HPDE6-E6E7 (cell line): ENCODE data around the gene FES.

Experiments
- DNase-seq: peaks from one replicate; pipeline ENCODE4 v3.0.0; 2011; ENCODE audit warnings: missing footprints; ENCODE audit errors: extremely low spot score

Gene FES

GRCh38 chr15:90876046-90876445 is 8.3 kb upstream of the FES start:
- DNase-seq = no peak

- DNase-seq = no peak
These were observed 7.7 kb upstream of the FES start for GRCh38 chr15:90876512-90877170.

GRCh38 chr15:90877315-90877714 is 7.0 kb upstream of the FES start:
- no peak for DNase-seq

- no peak for DNase-seq
These were observed 6.3 kb upstream of the FES start for GRCh38 chr15:90877996-90878395.

GRCh38 chr15:90878660-90879059 is 5.6 kb upstream of the FES start:
- no peak for DNase-seq

GRCh38 chr15:90879730-90880366 is 4.5 kb upstream of the FES start:
- no peak for DNase-seq

- DNase-seq = no peak
These were observed 3.7 kb upstream of the FES start for GRCh38 chr15:90880381-90881145.

GRCh38 chr15:90881181-90881977 is 2.9 kb upstream of the FES start:
- no peak for DNase-seq

GRCh38 chr15:90881978-90882721 is 2.2 kb upstream of the FES start:
- DNase-seq = no peak

GRCh38 chr15:90882781-90883525 is 1.4 kb upstream of the FES start:
- DNase-seq = no peak

GRCh38 chr15:90883526-90883975 is 753 bp upstream of the FES start:
- no peak for DNase-seq

GRCh38 chr15:90884719-90885431 is 571 bp downstream of the FES start:
- no peak for DNase-seq

GRCh38 chr15:90885432-90886290 is 1.4 kb downstream of the FES start:
- no peak for DNase-seq

- no peak for DNase-seq
These were observed 1.9 kb downstream of the FES start for GRCh38 chr15:90886291-90886614.

- no peak for DNase-seq
These were observed 2.8 kb downstream of the FES start for GRCh38 chr15:90887037-90887481.

GRCh38 chr15:90889313-90889730 is 5.0 kb downstream of the FES start:
- no peak for DNase-seq

- no peak for DNase-seq
These were observed 5.6 kb downstream of the FES start for GRCh38 chr15:90889736-90890456.

- no peak for DNase-seq
These were observed 6.5 kb downstream of the FES start for GRCh38 chr15:90890839-90891238.
